ENCODE data around the gene CEACAM16. TPM values are rescaled to one million over a fixed set of nuclear protein-coding genes. Genes with fewer than 3 reads are reported as not detected.

Gene CEACAM16
- total RNA-seq, 1 donor from 2014 or later = not detected

DNA sequence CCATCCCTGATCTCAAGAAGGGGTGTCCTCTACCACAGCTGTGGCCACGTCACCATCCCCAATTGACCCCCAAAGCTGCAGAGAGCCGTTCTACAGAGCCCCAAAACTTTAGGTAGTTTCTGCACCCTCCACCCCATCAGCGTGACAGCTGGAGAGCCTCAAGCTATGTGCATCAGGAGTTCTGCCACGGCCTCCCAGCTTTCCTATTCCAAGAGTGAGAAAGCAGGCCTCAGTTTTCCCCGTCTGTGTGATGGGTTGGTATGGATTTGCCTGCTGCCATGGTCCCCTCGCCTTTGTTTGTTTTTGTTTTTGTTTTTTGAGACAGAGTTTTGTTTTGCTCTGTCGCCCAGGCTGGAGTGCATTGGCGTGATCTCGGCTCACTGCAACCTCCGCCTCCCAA is 51.0 kb downstream of the CEACAM16 start:
- H3K27me3 Mint-ChIP-seq = peaks cover 61% of the 10 kb centered on the region
- TF ChIP-seq CTCF (conservative IDR thresholded peaks at IDR 0.05) = no peak
- H3K9me3 Mint-ChIP-seq = no peaks in the 10 kb centered on the region
- H3K36me3 Mint-ChIP-seq = peaks cover 5% of the 10 kb centered on the region
- no peak for DNase-seq (ENCODE audit: extremely low spot score, unreplicated experiment)
- peak overlapping the region; percentile 85 for H3K4me3 Mint-ChIP-seq
- H3K27ac Mint-ChIP-seq = peak overlapping the region; percentile 81
- peaks cover 37% of the 10 kb centered on the region for H3K4me1 Mint-ChIP-seq (ENCODE audit: unreplicated experiment)

DNA sequence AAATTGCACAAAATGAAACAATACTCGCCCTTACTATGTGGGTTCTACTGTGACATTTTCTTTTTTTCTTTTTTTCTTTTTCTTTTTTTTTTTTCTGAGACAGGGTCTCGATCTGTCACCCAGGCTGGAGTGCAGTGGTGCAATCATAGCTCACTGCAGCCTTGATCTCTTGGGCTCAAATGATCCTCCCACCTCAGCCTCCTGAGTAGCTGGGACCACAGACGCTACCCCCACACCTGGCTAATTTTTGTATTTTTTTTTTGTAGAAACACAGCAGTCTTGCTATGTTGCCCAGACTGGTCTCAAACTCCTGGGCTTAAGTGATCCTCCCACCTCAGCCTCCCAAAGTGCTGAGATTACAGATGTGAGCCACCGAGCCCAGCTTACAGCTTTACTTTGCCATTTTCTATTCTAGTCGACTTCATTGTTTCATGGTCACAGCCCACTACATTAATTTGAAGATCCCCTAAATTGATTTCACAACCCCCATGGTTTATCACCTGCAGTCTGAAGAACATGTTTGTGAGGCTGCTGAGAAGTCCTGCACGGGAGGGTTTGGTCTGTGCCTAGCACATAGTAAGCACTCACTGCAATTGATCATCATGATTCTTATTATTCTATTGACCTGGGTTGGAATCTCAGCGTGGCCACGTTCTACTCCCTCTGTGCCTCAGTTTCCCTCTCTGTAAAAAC is 53.3 kb downstream of the CEACAM16 start:
- H3K27me3 Mint-ChIP-seq = peaks cover 58% of the 10 kb centered on the region
- H3K4me1 Mint-ChIP-seq (ENCODE audit: unreplicated experiment) = peaks cover 38% of the 10 kb centered on the region
- peaks cover 5% of the 10 kb centered on the region for H3K36me3 Mint-ChIP-seq
- peak overlapping the region; percentile 74 for H3K27ac Mint-ChIP-seq
- no peak for TF ChIP-seq CTCF (conservative IDR thresholded peaks at IDR 0.05)
- H3K4me3 Mint-ChIP-seq = peak overlapping the region; percentile 85
- no peak for DNase-seq (ENCODE audit: extremely low spot score, unreplicated experiment)
- no peaks in the 10 kb centered on the region for H3K9me3 Mint-ChIP-seq

GRCh38 chr19:44752816-44753625 is 54.1 kb downstream of the CEACAM16 start:
- Mint-ChIP-seq H3K4me1 (ENCODE audit: unreplicated experiment) (peaks cover 36% of the 10 kb centered on the region), H3K27me3 (peaks cover 54% of the 10 kb centered on the region), H3K9me3 (no peaks in the 10 kb centered on the region), H3K27ac (peak overlapping the region; percentile 74), H3K36me3 (peaks cover 5% of the 10 kb centered on the region), H3K4me3 (peak overlapping the region; percentile 85)
- TF ChIP-seq CTCF (conservative IDR thresholded peaks at IDR 0.05) = peak; percentile 21
- DNase-seq (ENCODE audit: extremely low spot score, unreplicated experiment) = no peak

DNA sequence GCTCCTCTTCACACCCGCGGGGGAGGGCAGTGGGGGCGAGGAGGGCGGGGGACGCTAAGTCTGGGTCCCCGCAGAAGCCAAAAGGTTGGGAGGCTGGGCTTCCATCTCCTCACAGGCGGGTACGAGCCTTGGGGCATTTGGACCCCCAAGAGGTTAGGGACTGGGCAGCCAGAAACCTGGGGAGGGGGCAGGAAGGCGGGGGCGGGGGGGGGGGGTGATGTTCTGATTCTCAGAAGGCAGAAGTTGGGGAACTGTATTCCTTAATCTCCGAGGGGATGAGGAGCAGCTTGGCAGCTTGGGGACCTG is 54.6 kb downstream of the CEACAM16 start:
- Mint-ChIP-seq H3K27me3 (peaks cover 51% of the 10 kb centered on the region), H3K36me3 (peaks cover 5% of the 10 kb centered on the region), H3K4me3 (peak overlapping the region; percentile 85), H3K4me1 (ENCODE audit: unreplicated experiment) (peaks cover 39% of the 10 kb centered on the region), H3K9me3 (no peaks in the 10 kb centered on the region), H3K27ac (peak overlapping the region; percentile 84)
- no peak for TF ChIP-seq CTCF (conservative IDR thresholded peaks at IDR 0.05)
- DNase-seq (ENCODE audit: extremely low spot score, unreplicated experiment) = no peak

DNA sequence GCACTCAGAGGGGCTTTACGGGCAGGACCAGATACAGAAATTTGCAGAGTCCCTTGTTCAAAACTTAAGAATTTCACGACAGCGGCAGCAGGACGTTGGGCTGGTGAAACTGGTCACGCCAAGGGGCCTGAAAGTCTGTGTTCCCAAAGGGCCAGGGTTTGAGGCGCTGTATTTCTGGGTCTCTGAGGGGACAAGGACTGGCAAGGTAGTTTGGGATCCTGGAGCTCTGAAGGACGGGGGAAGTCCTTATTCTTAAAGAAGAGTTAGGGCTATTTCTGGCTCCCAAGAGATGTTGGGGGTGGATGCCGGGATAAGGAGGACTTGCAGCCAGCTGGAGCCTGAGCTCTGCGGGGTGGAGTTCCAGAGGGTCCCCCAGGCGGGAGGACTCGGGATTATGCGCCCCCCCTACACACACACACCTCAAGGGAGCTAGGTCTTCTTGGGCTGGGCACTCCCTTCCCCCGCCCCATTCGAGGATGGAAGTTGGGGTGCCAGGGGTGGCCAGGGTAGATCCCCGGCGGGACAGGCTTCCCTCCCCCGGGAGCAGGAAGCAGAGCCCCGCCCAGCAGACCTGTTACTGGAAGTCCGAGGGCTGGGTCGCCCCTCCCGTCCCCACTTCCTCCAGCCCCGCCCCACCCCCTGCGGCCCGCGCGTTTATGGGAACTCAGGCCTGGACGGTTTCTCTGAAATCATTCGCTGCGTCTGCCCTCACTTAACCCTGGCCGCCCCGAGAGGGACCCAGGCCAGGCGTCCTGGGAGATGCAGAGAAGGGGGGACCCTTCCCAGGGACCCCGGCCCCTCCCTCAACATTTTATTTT is 55.2 kb downstream of the CEACAM16 start:
- no peak for DNase-seq (ENCODE audit: extremely low spot score, unreplicated experiment)
- Mint-ChIP-seq H3K4me3 (peak overlapping the region; percentile 82), H3K36me3 (peaks cover 5% of the 10 kb centered on the region), H3K4me1 (ENCODE audit: unreplicated experiment) (peaks cover 38% of the 10 kb centered on the region), H3K9me3 (no peaks in the 10 kb centered on the region), H3K27me3 (peaks cover 49% of the 10 kb centered on the region), H3K27ac (peak overlapping the region; percentile 84)
- no peak for TF ChIP-seq CTCF (conservative IDR thresholded peaks at IDR 0.05)

All from type B pancreatic cell (in vitro differentiated cells).